Iris pigment epithelial cell (primary cell): ENCODE measurements around the gene RASL10B.

Experiments used
- DNase-seq: peaks from one replicate; pipeline ENCODE4 v3.0.0-alpha.2; 2011; ENCODE audit warnings: low read depth

The RASL10B gene

GRCh38 chr17:35717475-35717874 is 14.0 kb upstream of the RASL10B start:
- peak; percentile 41 for DNase-seq

GRCh38 chr17:35723735-35724134 is 7.7 kb upstream of the RASL10B start:
- no peak for DNase-seq

DNA sequence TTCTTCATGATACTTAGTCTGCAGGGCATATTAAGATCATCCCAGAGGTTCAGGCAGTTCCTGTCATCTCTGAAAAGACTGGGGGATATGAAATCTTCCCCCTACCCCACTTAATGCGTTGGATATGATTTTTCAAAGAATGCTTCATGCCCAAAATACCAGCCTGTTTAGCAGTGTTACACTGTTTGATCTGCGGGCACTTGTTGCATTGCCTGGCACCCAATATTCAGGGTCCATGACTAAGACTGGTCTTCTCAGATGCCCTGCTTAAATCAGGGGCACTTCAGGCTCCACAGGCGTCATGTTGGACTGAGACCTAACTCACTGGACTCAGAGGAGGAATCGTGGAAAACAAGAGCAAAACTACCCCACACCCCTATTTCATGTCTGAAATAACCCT is 6.4 kb upstream of the RASL10B start:
- DNase-seq, result no peak

DNA sequence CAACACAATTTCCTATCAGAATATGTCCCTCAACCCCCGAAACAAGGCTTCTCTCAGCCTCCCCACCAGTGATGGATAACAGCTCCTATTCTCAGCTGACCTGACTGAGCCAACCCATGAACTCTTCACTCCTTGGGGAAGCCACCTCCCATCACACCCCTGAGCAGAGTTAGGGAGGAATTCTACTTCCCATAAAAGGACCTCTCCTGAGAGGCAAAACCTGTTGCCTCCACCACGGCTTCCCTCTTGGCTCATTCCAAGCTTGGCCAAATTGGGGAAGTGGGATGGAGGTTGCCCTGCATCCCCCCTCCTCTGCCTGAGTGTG is 5.7 kb upstream of the RASL10B start:
- DNase-seq, result no peak

DNA sequence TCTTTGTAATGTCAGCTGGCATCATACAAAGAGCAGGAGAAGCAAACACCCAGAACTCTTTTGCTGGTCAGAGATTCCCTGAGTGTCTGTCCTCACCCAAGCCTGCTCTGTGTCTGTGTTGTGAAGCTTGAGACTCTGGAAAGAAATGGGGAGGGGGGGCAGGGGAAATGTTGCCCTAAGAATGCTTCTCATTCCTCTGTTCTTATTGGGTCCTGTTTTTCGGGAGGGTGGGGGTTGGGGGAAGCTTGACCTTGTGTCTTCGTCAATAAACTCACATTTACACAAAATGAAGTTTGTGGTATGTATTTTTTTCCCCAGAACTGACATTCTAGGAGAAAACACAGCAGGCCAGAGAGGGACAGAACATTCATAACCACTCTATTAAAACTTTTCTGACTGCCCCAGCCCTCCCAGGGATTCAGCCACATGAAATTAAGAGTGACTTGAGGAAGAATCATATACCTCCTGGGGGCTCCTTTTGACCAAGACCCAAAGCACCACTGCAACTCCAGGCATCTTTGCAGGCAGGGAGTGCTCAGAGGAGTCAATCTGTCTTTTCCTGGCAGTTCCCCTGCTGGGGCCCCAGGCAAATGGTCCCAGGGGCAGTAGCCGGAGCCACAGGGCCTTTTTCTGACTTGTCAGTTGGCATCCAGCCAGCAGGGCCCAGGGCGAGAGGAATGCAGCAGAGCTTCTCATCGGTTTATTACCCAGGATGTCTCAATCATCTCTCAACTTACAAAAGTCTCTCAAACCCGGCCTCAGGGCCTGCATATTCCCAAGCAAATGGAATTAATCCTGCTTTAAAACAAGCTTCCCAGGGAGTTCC is 5.1 kb upstream of the RASL10B start:
- DNase-seq, result peak; percentile 95

DNA sequence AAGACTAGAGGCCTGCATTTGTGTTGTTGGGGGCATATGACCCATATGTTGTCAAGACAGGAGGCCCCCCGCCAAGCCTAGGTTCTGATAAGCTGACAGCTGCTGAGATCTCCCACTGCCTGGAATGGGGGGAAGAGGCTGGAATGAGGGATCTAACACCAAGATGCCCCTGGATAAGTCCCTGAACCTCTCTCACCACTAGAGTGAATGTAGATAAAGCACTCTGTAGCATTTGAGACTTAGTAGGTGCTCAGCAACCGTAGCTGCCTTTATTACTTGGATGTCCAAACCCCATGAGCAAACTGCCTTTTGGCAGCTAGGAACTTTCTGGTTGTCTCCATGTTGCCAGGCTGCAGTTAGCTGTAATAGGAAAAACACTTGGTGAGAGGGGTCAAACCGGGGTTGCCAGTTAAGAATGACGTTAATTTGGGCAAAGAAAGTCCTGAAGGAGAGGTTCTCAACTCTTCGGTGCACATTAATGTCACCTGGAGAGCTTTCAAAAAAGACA is 4.4 kb upstream of the RASL10B start:
- DNase-seq, result peak; percentile 28

- DNase-seq, result no peak
Measured at GRCh38 chr17:35727635-35728034, 3.8 kb upstream of the RASL10B start.

DNA sequence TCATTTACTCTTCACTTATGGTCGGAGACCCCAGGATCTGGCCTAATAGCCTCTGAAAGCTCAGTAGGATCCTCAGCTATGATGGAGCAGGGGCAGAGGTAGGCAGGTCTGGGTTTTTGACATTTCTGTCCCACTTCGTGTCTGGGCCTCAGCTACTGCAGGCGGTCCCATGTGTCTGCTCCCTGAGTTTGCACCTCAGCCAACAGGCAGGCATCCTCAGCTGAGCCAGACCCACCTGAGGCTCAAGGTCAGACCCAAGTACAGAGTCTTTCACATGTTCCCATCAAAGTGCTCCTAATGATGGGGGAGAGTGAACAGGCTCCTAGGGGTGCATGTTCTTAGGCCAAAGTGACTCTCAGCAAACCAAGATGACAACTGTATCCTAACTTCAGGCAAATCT is 2.9 kb upstream of the RASL10B start:
- no peak for DNase-seq

GRCh38 chr17:35729405-35729833 is 2.0 kb upstream of the RASL10B start:
- DNase-seq, result no peak

DNA sequence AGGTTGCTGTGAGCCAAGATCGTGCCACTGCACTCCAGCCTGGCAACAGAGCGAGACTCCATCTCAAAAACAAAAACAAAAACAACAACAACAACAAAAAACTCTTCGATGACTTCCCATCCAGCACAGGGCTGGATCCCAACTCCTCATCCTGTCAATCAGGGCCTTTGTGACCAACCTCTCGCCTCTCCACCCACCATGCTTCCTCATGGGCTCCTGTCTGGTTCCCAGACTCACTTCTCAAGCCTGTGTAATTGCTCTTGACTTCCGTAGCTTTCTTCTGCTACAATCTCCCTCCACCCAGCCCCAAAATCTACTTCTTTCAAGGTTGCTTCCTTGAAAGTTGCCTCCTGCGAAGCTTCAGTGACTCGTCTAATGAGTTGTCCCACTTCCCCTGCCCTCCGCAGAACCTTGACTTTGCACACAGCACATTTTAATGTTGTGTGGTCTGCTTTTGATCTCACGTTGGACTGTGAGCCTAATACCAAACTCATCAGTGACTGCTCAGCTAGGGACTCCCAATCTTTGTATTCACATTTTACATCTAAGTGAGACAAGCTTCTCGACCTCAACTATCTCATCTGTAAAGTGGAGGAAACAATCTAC is 936 bp upstream of the RASL10B start:
- no peak for DNase-seq

GRCh38 chr17:35731917-35732805 is 722 bp downstream of the RASL10B start:
- DNase-seq, result peak; percentile 28

- no peak for DNase-seq
Measured at GRCh38 chr17:35732806-35733136, 1.3 kb downstream of the RASL10B start.

DNA sequence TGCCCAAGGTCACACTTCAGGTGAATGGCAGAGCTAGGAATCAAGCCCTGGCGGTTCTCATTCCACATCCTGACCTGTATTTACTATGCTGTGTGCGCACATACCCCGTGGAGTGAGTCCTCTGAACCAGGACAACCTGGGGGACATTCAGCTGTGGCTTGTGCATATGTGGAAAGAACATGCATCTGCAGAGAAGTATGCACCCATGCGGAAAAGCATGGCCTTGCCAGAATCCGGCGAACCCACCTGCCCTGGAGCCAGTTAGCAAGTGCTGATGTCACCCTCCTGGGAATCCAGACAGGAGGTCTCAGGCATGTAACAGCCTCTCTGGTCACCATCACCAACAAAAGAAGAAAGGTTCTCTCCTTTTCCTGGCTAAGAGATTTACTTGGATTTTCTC is 1.9 kb downstream of the RASL10B start:
- no peak for DNase-seq

DNA sequence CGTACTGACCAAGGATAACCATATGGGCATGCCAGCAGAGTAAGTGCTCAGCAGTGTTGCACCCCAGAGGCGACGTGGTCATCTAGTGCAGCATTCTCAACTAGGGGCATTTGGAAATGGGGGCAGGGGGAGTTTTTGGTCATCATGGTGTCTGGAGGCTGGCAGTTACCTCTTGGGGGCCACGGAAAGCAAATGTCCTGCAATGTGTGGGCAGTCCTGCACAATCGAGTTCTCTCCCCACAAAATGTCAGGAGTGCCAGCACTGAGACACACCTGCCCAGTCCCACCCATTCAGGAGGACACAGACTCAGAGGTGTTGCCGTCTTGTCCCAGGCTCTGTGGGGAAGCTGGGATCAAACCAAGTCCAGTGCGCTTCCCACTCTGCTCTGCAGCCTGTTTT is 3.0 kb downstream of the RASL10B start:
- no peak for DNase-seq

GRCh38 chr17:35735036-35735805 is 3.8 kb downstream of the RASL10B start:
- DNase-seq, result no peak

DNA sequence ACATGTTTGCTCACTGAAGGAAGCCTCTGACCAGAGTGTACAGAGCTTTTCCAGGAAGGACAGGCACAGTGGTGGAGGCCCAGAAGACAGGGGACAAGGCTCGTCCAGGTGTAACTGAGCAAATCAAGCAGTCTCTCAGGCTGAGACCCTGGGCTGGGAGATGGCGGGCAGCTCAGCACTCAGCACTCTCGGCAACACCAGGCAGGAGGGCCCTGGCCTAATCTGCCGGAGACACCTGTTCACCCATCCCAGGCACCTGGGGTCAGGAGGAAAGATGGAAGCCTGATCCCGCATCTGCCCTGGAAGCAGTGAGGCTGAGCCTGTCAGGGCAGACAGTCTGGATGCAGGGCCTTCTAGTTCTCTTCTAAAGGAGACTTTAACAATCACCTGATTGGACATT is 4.8 kb downstream of the RASL10B start:
- DNase-seq, result no peak

- no peak for DNase-seq
Measured at GRCh38 chr17:35738519-35739133, 7.2 kb downstream of the RASL10B start.

DNA sequence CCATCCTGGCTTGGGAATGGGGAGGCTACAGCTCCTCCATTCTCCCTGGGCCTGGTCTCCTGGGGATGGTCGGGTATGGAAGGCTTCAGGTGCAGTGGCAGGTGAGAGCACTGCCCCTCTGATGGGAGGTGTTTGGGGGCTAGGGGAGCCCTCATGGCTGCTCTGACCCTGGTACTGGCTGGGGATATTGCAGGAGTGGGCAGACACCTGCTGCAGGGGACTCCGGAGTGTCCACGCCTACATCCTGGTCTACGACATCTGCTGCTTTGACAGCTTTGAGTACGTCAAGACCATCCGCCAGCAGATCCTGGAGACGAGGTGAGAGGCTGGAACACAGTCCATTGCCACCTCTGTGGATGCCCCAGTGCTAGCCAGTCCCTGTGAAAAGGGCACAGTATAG is 8.8 kb downstream of the RASL10B start:
- no peak for DNase-seq

DNA sequence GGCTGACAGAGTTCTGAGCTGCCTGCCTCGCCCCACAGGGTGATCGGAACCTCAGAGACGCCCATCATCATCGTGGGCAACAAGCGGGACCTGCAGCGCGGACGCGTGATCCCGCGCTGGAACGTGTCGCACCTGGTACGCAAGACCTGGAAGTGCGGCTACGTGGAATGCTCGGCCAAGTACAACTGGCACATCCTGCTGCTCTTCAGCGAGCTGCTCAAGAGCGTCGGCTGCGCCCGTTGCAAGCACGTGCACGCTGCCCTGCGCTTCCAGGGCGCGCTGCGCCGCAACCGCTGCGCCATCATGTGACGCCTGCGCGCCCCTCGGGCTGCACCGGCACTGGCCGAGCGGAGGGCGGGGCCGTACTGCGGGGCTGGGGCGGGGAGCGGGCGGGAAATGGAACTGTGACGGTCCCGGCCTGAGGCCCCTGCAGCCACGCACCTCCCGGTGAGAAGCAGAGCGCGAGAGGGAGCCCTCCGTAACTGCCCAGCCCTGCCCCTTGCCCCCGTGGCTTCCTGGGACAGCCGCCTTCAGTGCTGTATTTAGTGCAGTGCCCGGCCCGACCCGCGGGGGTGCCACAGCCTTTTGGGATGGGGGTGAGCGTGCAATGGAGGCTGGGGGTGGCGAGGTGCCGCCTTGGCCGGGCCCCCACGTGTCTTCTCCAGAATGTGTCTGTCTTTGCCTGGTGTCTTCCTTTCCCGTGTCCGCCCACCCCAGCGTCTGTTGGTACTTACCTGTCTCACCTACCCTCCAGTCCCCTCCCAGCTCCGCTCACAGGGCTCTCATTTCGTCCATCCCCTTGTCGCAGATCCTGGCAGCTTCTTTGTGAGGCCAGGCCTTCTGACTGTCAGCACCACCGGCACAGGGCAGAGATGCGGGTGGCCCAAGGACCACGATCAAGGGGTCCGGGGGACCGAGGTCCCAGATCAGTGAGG is 9.8 kb downstream of the RASL10B start:
- no peak for DNase-seq

- no peak for DNase-seq
Measured at GRCh38 chr17:35742496-35742895, 11.1 kb downstream of the RASL10B start.
